ENCODE data around the gene KIF21A.

KIF21A gene

GRCh38 chr12:39431797-39432196 is 11.1 kb downstream of the KIF21A start:
- H3K27ac ChIP-seq (ENCODE audit: low read length) = no peak overlapping the region
- TF ChIP-seq CTCF (IDR thresholded peaks at IDR 0.05; ENCODE audit: low read depth, low read length) = no peak
- TF ChIP-seq EZH2phosphoT487 (IDR thresholded peaks at IDR 0.05; ENCODE audit: low read depth) = no peak
- no peaks in the 10 kb centered on the region for H3K36me3 ChIP-seq (replicated peaks; ENCODE audit: low read depth, low read length)
- H3K9me3 ChIP-seq (ENCODE audit: insufficient read depth, low read length) = no peaks in the 10 kb centered on the region
- no peaks in the 10 kb centered on the region for H3K27me3 ChIP-seq (ENCODE audit: low read depth, low read length)
- H3K9ac ChIP-seq (ENCODE audit: low read length) = no peak overlapping the region
- peaks cover 13% of the 10 kb centered on the region for H3K79me2 ChIP-seq (ENCODE audit: low read length)
- no peak overlapping the region for H3K4me2 ChIP-seq (ENCODE audit: low read length)
- H4K20me1 ChIP-seq (ENCODE audit: insufficient read depth, low read length) = no peaks in the 10 kb centered on the region
- no peak overlapping the region for H3K4me3 ChIP-seq (ENCODE audit: low read length)
- H2AFZ ChIP-seq (ENCODE audit: low read depth, low read length) = no peak overlapping the region
- H3K4me1 ChIP-seq (ENCODE audit: low read length) = no peaks in the 10 kb centered on the region

- Histone ChIP-seq H3K9ac (ENCODE audit: low read length) (no peak overlapping the region), H3K9me3 (ENCODE audit: insufficient read depth, low read length) (no peaks in the 10 kb centered on the region), H3K4me2 (ENCODE audit: low read length) (no peak overlapping the region), H3K79me2 (ENCODE audit: low read length) (peaks cover 10% of the 10 kb centered on the region; the same call in 1 of the 2 replicates), H3K4me3 (ENCODE audit: low read length) (no peak overlapping the region), H3K4me1 (ENCODE audit: low read length) (no peaks in the 10 kb centered on the region), H3K27me3 (ENCODE audit: low read depth, low read length) (no peaks in the 10 kb centered on the region), H3K36me3 (replicated peaks; ENCODE audit: low read depth, low read length) (no peaks in the 10 kb centered on the region), H3K27ac (ENCODE audit: low read length) (no peak overlapping the region), H4K20me1 (ENCODE audit: insufficient read depth, low read length) (no peaks in the 10 kb centered on the region), H2AFZ (ENCODE audit: low read depth, low read length) (no peak overlapping the region)
- TF ChIP-seq EZH2phosphoT487 (IDR thresholded peaks at IDR 0.05; ENCODE audit: low read depth) (no peak), CTCF (IDR thresholded peaks at IDR 0.05; ENCODE audit: low read depth, low read length) (no peak)
Measured at GRCh38 chr12:39431002-39431796, 11.7 kb downstream of the KIF21A start.

GRCh38 chr12:39429809-39430208 is 13.1 kb downstream of the KIF21A start:
- H3K79me2 ChIP-seq (ENCODE audit: low read length) = peaks cover 14% of the 10 kb centered on the region
- no peaks in the 10 kb centered on the region for H3K4me1 ChIP-seq (ENCODE audit: low read length)
- H3K9ac ChIP-seq (ENCODE audit: low read length) = no peak overlapping the region
- no peaks in the 10 kb centered on the region for H4K20me1 ChIP-seq (ENCODE audit: insufficient read depth, low read length)
- H3K36me3 ChIP-seq (replicated peaks; ENCODE audit: low read depth, low read length) = no peaks in the 10 kb centered on the region
- H3K27me3 ChIP-seq (ENCODE audit: low read depth, low read length) = no peaks in the 10 kb centered on the region
- no peaks in the 10 kb centered on the region for H3K9me3 ChIP-seq (ENCODE audit: insufficient read depth, low read length)
- no peak overlapping the region for H3K27ac ChIP-seq (ENCODE audit: low read length)
- H3K4me3 ChIP-seq (ENCODE audit: low read length) = no peak overlapping the region
- no peak overlapping the region for H3K4me2 ChIP-seq (ENCODE audit: low read length)
- no peak overlapping the region for H2AFZ ChIP-seq (ENCODE audit: low read depth, low read length)
- TF ChIP-seq CTCF (IDR thresholded peaks at IDR 0.05; ENCODE audit: low read depth, low read length) (no peak), EZH2phosphoT487 (IDR thresholded peaks at IDR 0.05; ENCODE audit: low read depth) (no peak)

DNA sequence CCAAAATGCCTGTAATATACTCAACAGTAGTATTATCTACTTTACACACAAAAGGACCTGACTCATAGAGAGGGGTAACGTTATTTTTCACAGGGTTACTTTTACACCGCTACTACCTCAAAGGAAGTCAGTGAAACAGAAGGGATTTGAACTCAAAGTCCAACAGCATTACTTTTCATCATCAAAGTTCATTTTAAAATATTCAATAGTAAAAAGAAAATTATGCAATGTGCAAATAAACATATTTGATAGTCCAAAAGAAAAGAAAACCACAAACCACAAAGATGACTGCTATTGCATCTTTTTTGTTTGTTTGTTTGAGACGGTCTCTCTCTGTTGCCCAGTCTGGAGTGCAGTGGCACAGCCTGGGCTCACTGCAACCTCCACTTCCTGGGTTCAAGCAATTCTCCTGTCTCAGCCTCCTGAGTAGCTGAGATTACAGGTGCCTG is 15.5 kb downstream of the KIF21A start:
- Histone ChIP-seq H3K27ac (ENCODE audit: low read length) (no peak overlapping the region), H3K9me3 (ENCODE audit: insufficient read depth, low read length) (no peaks in the 10 kb centered on the region), H3K79me2 (ENCODE audit: low read length) (peaks cover 22% of the 10 kb centered on the region), H3K4me1 (ENCODE audit: low read length) (no peaks in the 10 kb centered on the region), H3K4me2 (ENCODE audit: low read length) (no peak overlapping the region), H3K36me3 (replicated peaks; ENCODE audit: low read depth, low read length) (no peaks in the 10 kb centered on the region), H3K27me3 (ENCODE audit: low read depth, low read length) (no peaks in the 10 kb centered on the region), H4K20me1 (ENCODE audit: insufficient read depth, low read length) (no peaks in the 10 kb centered on the region), H2AFZ (ENCODE audit: low read depth, low read length) (no peak overlapping the region), H3K4me3 (ENCODE audit: low read length) (no peak overlapping the region), H3K9ac (ENCODE audit: low read length) (no peak overlapping the region)
- TF ChIP-seq CTCF (IDR thresholded peaks at IDR 0.05; ENCODE audit: low read depth, low read length) (no peak), EZH2phosphoT487 (IDR thresholded peaks at IDR 0.05; ENCODE audit: low read depth) (no peak)
